Nephron progenitor cell (in vitro differentiated cells): Measurements from ENCODE around the gene RNF145.

Experiments used
- DNase-seq: peaks from one replicate; pipeline ENCODE4 v3.0.0; 2021
- H3K27ac Mint-ChIP-seq: 2 replicates; pipeline ENCODE4 v1.8.0; 2021; ENCODE audit warnings: mild to moderate bottlenecking, moderate library complexity, mixed read lengths
- H3K27me3 Mint-ChIP-seq: 2 replicates; pipeline ENCODE4 v1.8.0; 2021; ENCODE audit warnings: mild to moderate bottlenecking, low read depth, mixed read lengths; ENCODE audit not compliant: poor library complexity
- H3K36me3 Mint-ChIP-seq: 2 replicates; pipeline ENCODE4 v1.8.0; 2021; ENCODE audit warnings: low read depth, mixed read lengths
- H3K4me1 Mint-ChIP-seq: 2 replicates; pipeline ENCODE4 v1.8.0; 2021; ENCODE audit warnings: mixed read lengths
- H3K4me3 Mint-ChIP-seq: 2 replicates; pipeline ENCODE4 v1.8.0; 2021; ENCODE audit warnings: mild to moderate bottlenecking, moderate library complexity, mixed read lengths
- H3K9me3 Mint-ChIP-seq: 2 replicates; pipeline ENCODE4 v1.8.0; 2021; ENCODE audit warnings: mild to moderate bottlenecking, moderate library complexity, mixed read lengths
- TF ChIP-seq, protein P1 (sequence below): fragments of 200-600 bp; sonication (generic); IDR thresholded peaks from 2 replicates; pipeline ENCODE4 v1.5.0; 2021; ENCODE audit warnings: antibody characterized with exemption

The RNF145 gene

GRCh38 chr5:159210210-159210661, 883 bp upstream of the RNF145 start:
- DNase-seq: no peak
- H3K4me1 Mint-ChIP-seq: peaks cover 50% of the 10 kb centered on the region
- no peaks in the 10 kb centered on the region for H3K9me3 Mint-ChIP-seq
- H3K4me3 Mint-ChIP-seq: peak overlapping the region; percentile 91
- peak overlapping the region; percentile 55 for H3K27ac Mint-ChIP-seq
- TF ChIP-seq, protein P1, sequence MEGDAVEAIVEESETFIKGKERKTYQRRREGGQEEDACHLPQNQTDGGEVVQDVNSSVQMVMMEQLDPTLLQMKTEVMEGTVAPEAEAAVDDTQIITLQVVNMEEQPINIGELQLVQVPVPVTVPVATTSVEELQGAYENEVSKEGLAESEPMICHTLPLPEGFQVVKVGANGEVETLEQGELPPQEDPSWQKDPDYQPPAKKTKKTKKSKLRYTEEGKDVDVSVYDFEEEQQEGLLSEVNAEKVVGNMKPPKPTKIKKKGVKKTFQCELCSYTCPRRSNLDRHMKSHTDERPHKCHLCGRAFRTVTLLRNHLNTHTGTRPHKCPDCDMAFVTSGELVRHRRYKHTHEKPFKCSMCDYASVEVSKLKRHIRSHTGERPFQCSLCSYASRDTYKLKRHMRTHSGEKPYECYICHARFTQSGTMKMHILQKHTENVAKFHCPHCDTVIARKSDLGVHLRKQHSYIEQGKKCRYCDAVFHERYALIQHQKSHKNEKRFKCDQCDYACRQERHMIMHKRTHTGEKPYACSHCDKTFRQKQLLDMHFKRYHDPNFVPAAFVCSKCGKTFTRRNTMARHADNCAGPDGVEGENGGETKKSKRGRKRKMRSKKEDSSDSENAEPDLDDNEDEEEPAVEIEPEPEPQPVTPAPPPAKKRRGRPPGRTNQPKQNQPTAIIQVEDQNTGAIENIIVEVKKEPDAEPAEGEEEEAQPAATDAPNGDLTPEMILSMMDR: no peak
- H3K36me3 Mint-ChIP-seq: no peaks in the 10 kb centered on the region
- no peaks in the 10 kb centered on the region for H3K27me3 Mint-ChIP-seq

- Mint-ChIP-seq H3K27ac (peak overlapping the region; percentile 99), H3K4me3 (peak overlapping the region; percentile 98), H3K9me3 (no peaks in the 10 kb centered on the region), H3K36me3 (no peaks in the 10 kb centered on the region), H3K4me1 (peaks cover 56% of the 10 kb centered on the region), H3K27me3 (no peaks in the 10 kb centered on the region)
- TF ChIP-seq, protein P1: no peak
- peak; percentile 58 for DNase-seq
Measured at GRCh38 chr5:159208514-159209437, 577 bp downstream of the RNF145 start.

GRCh38 chr5:159207686-159208513, 1.5 kb downstream of the RNF145 start:
- DNase-seq: peak; percentile 76
- Mint-ChIP-seq H3K27me3 (no peaks in the 10 kb centered on the region), H3K36me3 (peaks cover 4% of the 10 kb centered on the region), H3K9me3 (no peaks in the 10 kb centered on the region), H3K4me3 (peak overlapping the region; percentile 98), H3K4me1 (peaks cover 60% of the 10 kb centered on the region), H3K27ac (peak overlapping the region; percentile 99)
- TF ChIP-seq, protein P1: no peak

- TF ChIP-seq, protein P1: no peak
- Mint-ChIP-seq H3K27me3 (no peaks in the 10 kb centered on the region), H3K27ac (peak overlapping the region; percentile 99), H3K36me3 (peaks cover 11% of the 10 kb centered on the region), H3K4me3 (peak overlapping the region; percentile 98), H3K4me1 (peaks cover 60% of the 10 kb centered on the region), H3K9me3 (no peaks in the 10 kb centered on the region)
- DNase-seq: no peak
Measured at GRCh38 chr5:159207222-159207685, 2.1 kb downstream of the RNF145 start.

- Mint-ChIP-seq H3K4me3 (peak overlapping the region; percentile 98), H3K27ac (peak overlapping the region; percentile 99), H3K4me1 (peaks cover 58% of the 10 kb centered on the region), H3K27me3 (no peaks in the 10 kb centered on the region), H3K9me3 (no peaks in the 10 kb centered on the region), H3K36me3 (peaks cover 12% of the 10 kb centered on the region)
- no peak for DNase-seq
- TF ChIP-seq, protein P1: no peak
Measured at GRCh38 chr5:159206818-159207217, 2.5 kb downstream of the RNF145 start.
